Gastroesophageal sphincter (tissue), 3 donors: Measurements from ENCODE around the gene TTC32.

Experiments
- CTCF ChIP-seq, 4 experiments: fragments of 200-600 bp in 2 of 4; fragments of 450-650 bp in 2 of 4; sonication (generic) in 1 of 4; IDR thresholded peaks; one replicate each; pipeline ENCODE4 v1.5.1; 2017 to 2019; ENCODE audit warnings: antibody characterized with exemption in 4 of 4, mild to moderate bottlenecking in 2 of 4, moderate library complexity in 2 of 4
- EP300 ChIP-seq: sonication (generic); formaldehyde crosslinking; IDR thresholded peaks from one replicate; pipeline ENCODE4 v1.6.1; 2017; ENCODE audit warnings: antibody characterized with exemption, mild to moderate bottlenecking
- POLR2A ChIP-seq, 2 donors: fragments of 450-650 bp; IDR thresholded peaks; one replicate each; pipeline ENCODE4 v1.6.1; 2017; ENCODE audit warnings: antibody characterized with exemption in 2 of 2, mild to moderate bottlenecking in 2 of 2, moderate library complexity in 1 of 2
- POLR2AphosphoS5 ChIP-seq: sonication (generic); formaldehyde crosslinking; IDR thresholded peaks from one replicate; pipeline ENCODE4 v1.6.1; 2017; ENCODE audit warnings: antibody characterized with exemption

- TF ChIP-seq CTCF (IDR thresholded peaks at IDR 0.05) (peak in 2 of 4 experiments; percentile 3 to 35), EP300 (no peak), POLR2AphosphoS5 (peak; percentile 75), POLR2A (IDR thresholded peaks at IDR 0.05) (peak; percentile 82 to 87)
These were observed at the start of gene TTC32 for GRCh38 chr2:19901442-19902215.
